NCI-H2029 treated with DMSO at 0.1 percent for 48 hours (cell line): ENCODE data around the gene SUPT3H.
"Not testable (repeated sequence)": the region's sequence is repeated elsewhere in the genome, so short reads cannot be mapped to it uniquely, and the experiment has no call there.

Experiments used
- DNase-seq: peaks from one replicate; lab custom pipeline; 2025; lab: John Stamatoyannopoulos, UW

Gene SUPT3H

GRCh38 chr6:44943541-44943940 is 434.2 kb downstream of the SUPT3H start:
- DNase-seq, result no peak

- no peak for DNase-seq
These were observed 434.9 kb downstream of the SUPT3H start for GRCh38 chr6:44942798-44943197.

- DNase-seq, result no peak
These were observed 435.5 kb downstream of the SUPT3H start for GRCh38 chr6:44942201-44942600.

- DNase-seq, result no peak
These were observed 437.4 kb downstream of the SUPT3H start for GRCh38 chr6:44940367-44940766.

GRCh38 chr6:44935693-44936300 is 441.9 kb downstream of the SUPT3H start:
- no peak for DNase-seq

- no peak for DNase-seq
These were observed 444.6 kb downstream of the SUPT3H start for GRCh38 chr6:44933108-44933507.

- DNase-seq, result no peak
These were observed 445.1 kb downstream of the SUPT3H start for GRCh38 chr6:44932651-44933091.

GRCh38 chr6:44931385-44931784 is 446.3 kb downstream of the SUPT3H start:
- no peak for DNase-seq

- no peak for DNase-seq
These were observed 451.2 kb downstream of the SUPT3H start for GRCh38 chr6:44926556-44926955.

GRCh38 chr6:44925100-44925739 is 452.5 kb downstream of the SUPT3H start:
- DNase-seq, result peak; percentile 90

GRCh38 chr6:44923444-44923843 is 454.3 kb downstream of the SUPT3H start:
- DNase-seq, result no peak

GRCh38 chr6:44921798-44922197 is 455.9 kb downstream of the SUPT3H start:
- DNase-seq, result peak; percentile 76

GRCh38 chr6:44920952-44921491 is 456.7 kb downstream of the SUPT3H start:
- peak; percentile 52 for DNase-seq

- no peak for DNase-seq
These were observed 458.9 kb downstream of the SUPT3H start for GRCh38 chr6:44918671-44919296.

GRCh38 chr6:44917430-44917829 is 460.3 kb downstream of the SUPT3H start:
- DNase-seq, result no peak

GRCh38 chr6:44915111-44915510 is 462.6 kb downstream of the SUPT3H start:
- no peak for DNase-seq

- no peak for DNase-seq
These were observed 463.6 kb downstream of the SUPT3H start for GRCh38 chr6:44914141-44914540.

GRCh38 chr6:44906761-44907160 is 471.0 kb downstream of the SUPT3H start:
- no peak for DNase-seq

- DNase-seq, result not testable (repeated sequence)
These were observed 477.4 kb downstream of the SUPT3H start for GRCh38 chr6:44900358-44900757.

- no peak for DNase-seq
These were observed 479.3 kb downstream of the SUPT3H start for GRCh38 chr6:44898296-44898930.

- DNase-seq, result no peak
These were observed 480.4 kb downstream of the SUPT3H start for GRCh38 chr6:44897316-44897715.

- no peak for DNase-seq
These were observed 481.0 kb downstream of the SUPT3H start for GRCh38 chr6:44896701-44897100.

GRCh38 chr6:44892579-44892978 is 485.2 kb downstream of the SUPT3H start:
- DNase-seq, result no peak
